PC-3 (cell line): ENCODE results near the gene MLEC. TPM values are rescaled to one million over a fixed set of nuclear protein-coding genes. Genes with fewer than 3 reads are reported as not detected.

Experiments used
- ATAC-seq: fragments of 200-7000 bp; cut with Tn5 transposase; 2 replicates; pipeline ENCODE4 v1.9.1; 2020; ENCODE audit warnings: mild to moderate bottlenecking, moderate library complexity
- BruUV-seq: library from RNA; stranded (reverse); fragments of 400-500 nt; replicated peaks from 2 replicates; lab custom pipeline; 2021; lab: Mats Ljungman, UMichigan
- CTCF ChIA-PET: fragments of 300-600 bp; sonication (Branson Sonifier 250); formaldehyde crosslinking; loops from one replicate; lab custom pipeline; 2022; ENCODE audit warnings: antibody characterized with exemption; lab: Charles Lee
- POLR2A ChIA-PET: fragments of 300-600 bp; sonication (Branson Sonifier 250); formaldehyde crosslinking; loops from one replicate; lab custom pipeline; 2022; ENCODE audit warnings: antibody characterized with exemption; ENCODE audit not compliant: unreplicated experiment; lab: Charles Lee
- DNase-seq: peaks from one replicate; pipeline ENCODE4 v3.0.0-alpha.2; 2015
- H2AFZ ChIP-seq: fragments of 300-600 bp; sonication (generic); 2 replicates; pipeline ENCODE4 v1.6.0; 2016; ENCODE audit warnings: antibody characterized with exemption, low read length
- H3F3A ChIP-seq: fragments of 300-600 bp; sonication (generic); one replicate; pipeline ENCODE4 v1.6.0; 2017; ENCODE audit warnings: antibody characterized with exemption, low read length, control low read depth, mild to moderate bottlenecking; ENCODE audit not compliant: unreplicated experiment
- H3K27ac ChIP-seq: fragments of 300-600 bp; sonication (generic); 2 replicates; pipeline ENCODE4 v1.5.1; 2016; ENCODE audit warnings: mild to moderate bottlenecking, low read length
- H3K27me3 ChIP-seq: fragments of 300-600 bp; sonication (generic); 2 replicates; pipeline ENCODE4 v1.6.1; 2016; ENCODE audit warnings: low read length, mixed read lengths
- H3K36me3 ChIP-seq: fragments of 300-600 bp; sonication (generic); 2 replicates; pipeline ENCODE4 v1.6.1; 2016; ENCODE audit warnings: low read depth, mixed run types, low read length, mixed read lengths
- H3K4me1 ChIP-seq: fragments of 300-600 bp; sonication (generic); 2 replicates; pipeline ENCODE4 v1.5.1; 2016; ENCODE audit warnings: low read length; ENCODE audit not compliant: insufficient read depth
- H3K4me2 ChIP-seq: fragments of 300-600 bp; sonication (generic); 2 replicates; pipeline ENCODE4 v1.6.0; 2016; ENCODE audit warnings: low read length
- H3K4me3 ChIP-seq: fragments of 300-600 bp; sonication (generic); 2 replicates; pipeline ENCODE4 v1.5.1; 2016; ENCODE audit warnings: mild to moderate bottlenecking, low read length, mixed read lengths
- H3K79me2 ChIP-seq: fragments of 300-600 bp; sonication (generic); 2 replicates; pipeline ENCODE4 v1.6.1; 2017; ENCODE audit warnings: low read length, mixed read lengths
- H3K9ac ChIP-seq: fragments of 300-600 bp; sonication (generic); 2 replicates; pipeline ENCODE4 v1.6.0; 2016; ENCODE audit warnings: mild to moderate bottlenecking, low read length
- H3K9me2 ChIP-seq: fragments of 300-600 bp; sonication (generic); replicated peaks from 2 replicates; pipeline ENCODE4 v1.6.1; 2016; ENCODE audit warnings: mixed run types, low read length, mixed read lengths
- H3K9me3 ChIP-seq: fragments of 300-600 bp; sonication (generic); 2 replicates; pipeline ENCODE4 v1.6.1; 2016; ENCODE audit warnings: low read length, mixed read lengths
- H4K20me1 ChIP-seq: fragments of 300-600 bp; sonication (generic); 2 replicates; pipeline ENCODE4 v1.6.1; 2016; ENCODE audit warnings: low read length, mixed read lengths
- EZH2 ChIP-seq: fragments of 300-600 bp; sonication (generic); IDR thresholded peaks from one replicate; pipeline ENCODE4 v1.6.1; 2017; ENCODE audit warnings: antibody characterized with exemption, mild to moderate bottlenecking, low read length; ENCODE audit not compliant: unreplicated experiment
- EZH2phosphoT487 ChIP-seq: fragments of 300-600 bp; sonication (generic); IDR thresholded peaks from 2 replicates; pipeline ENCODE4 v1.6.1; 2018; ENCODE audit warnings: mild to moderate bottlenecking, antibody characterized with exemption, low read length, borderline replicate concordance
- intact Hi-C: fragments of 100-400 bp; cut with micrococcal nuclease; formaldehyde crosslinking; loops from 2 replicates; pipeline ENCODE4 v1.9.0; 2023
- total RNA-seq: library from RNA; depleted of rRNA; stranded (reverse); fragments of >200 nt; gene quantifications from 2 replicates; pipeline ENCODE4 v1.2.3, GENCODE V29; 2014; rRNA removed
- TF ChIP-seq, protein P1 (sequence below): fragments of 300-600 bp; sonication (generic); conservative IDR thresholded peaks from 2 replicates; pipeline ENCODE4 v1.5.1; 2017; ENCODE audit warnings: antibody characterized with exemption, low read depth, mild to moderate bottlenecking, low read length

Gene MLEC
- total RNA-seq, 1 experiment from 2014 or later = 158 TPM

- DNase-seq (no peak), ATAC-seq (no peak)
- Histone ChIP-seq H3K4me2 (no peak overlapping the region), H3K4me3 (no peak overlapping the region), H3F3A (no peaks in the 10 kb centered on the region), H3K27me3 (no peaks in the 10 kb centered on the region), H3K9me2 (no peaks in the 10 kb centered on the region), H3K9ac (no peak overlapping the region), H3K4me1 (no peaks in the 10 kb centered on the region), H3K36me3 (no peaks in the 10 kb centered on the region), H2AFZ (no peak overlapping the region), H4K20me1 (no peaks in the 10 kb centered on the region), H3K27ac (no peak overlapping the region), H3K79me2 (no peaks in the 10 kb centered on the region), H3K9me3 (no peaks in the 10 kb centered on the region)
- POLR2A ChIA-PET = no interaction called here
- no TSS peak for BruUV-seq
- intact Hi-C loops = no loop called here
- CTCF ChIA-PET = interaction anchor here (0.6 kb wide), 1 partner anchor 221 kb away, joined by 4 read pairs; no protein-coding TSS in a partner anchor
- TF ChIP-seq EZH2 = no peak
- TF ChIP-seq, protein P1, sequence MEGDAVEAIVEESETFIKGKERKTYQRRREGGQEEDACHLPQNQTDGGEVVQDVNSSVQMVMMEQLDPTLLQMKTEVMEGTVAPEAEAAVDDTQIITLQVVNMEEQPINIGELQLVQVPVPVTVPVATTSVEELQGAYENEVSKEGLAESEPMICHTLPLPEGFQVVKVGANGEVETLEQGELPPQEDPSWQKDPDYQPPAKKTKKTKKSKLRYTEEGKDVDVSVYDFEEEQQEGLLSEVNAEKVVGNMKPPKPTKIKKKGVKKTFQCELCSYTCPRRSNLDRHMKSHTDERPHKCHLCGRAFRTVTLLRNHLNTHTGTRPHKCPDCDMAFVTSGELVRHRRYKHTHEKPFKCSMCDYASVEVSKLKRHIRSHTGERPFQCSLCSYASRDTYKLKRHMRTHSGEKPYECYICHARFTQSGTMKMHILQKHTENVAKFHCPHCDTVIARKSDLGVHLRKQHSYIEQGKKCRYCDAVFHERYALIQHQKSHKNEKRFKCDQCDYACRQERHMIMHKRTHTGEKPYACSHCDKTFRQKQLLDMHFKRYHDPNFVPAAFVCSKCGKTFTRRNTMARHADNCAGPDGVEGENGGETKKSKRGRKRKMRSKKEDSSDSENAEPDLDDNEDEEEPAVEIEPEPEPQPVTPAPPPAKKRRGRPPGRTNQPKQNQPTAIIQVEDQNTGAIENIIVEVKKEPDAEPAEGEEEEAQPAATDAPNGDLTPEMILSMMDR = peak; percentile 44; the same call in 1 of the 2 replicates
- no peak for TF ChIP-seq EZH2phosphoT487
Observed at GRCh38 chr12:120750806-120751205, 63.9 kb downstream of the MLEC start.

DNA sequence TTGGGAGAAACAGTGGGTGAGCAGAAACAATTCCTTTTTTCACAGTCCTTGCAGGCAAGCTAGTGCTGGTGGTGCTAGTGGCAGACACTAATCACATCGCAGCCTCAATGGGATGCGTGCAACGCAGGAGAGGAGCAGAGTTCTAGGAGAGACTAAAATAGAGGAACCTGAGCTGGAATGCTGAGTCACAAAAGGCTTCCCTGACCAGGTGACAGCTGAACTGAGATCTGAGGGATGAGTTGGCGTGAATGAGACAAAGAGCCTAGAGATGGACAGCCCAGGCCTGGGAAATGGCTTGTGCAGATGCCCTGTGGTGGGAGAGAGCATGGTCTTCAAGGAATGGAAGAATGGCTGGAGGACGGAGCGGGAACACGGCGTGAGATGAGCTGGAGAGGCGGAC lies 64.4 kb downstream of the MLEC start:
- no peaks in the 10 kb centered on the region for H3K27me3 ChIP-seq
- TF ChIP-seq EZH2phosphoT487 = no peak
- TF ChIP-seq, protein P1 = no peak
- no peak for TF ChIP-seq EZH2
- H3K9me3 ChIP-seq = no peaks in the 10 kb centered on the region
- H2AFZ ChIP-seq = no peak overlapping the region
- ChIA-PET CTCF (no interaction called here), POLR2A (no interaction called here)
- no peaks in the 10 kb centered on the region for H3F3A ChIP-seq
- no peak overlapping the region for H3K4me3 ChIP-seq
- no peak overlapping the region for H3K27ac ChIP-seq
- H3K9ac ChIP-seq = no peak overlapping the region
- no peak overlapping the region for H3K4me2 ChIP-seq
- peak; percentile 13 for DNase-seq
- no peaks in the 10 kb centered on the region for H4K20me1 ChIP-seq
- H3K36me3 ChIP-seq = no peaks in the 10 kb centered on the region
- no peak for ATAC-seq
- no peaks in the 10 kb centered on the region for H3K79me2 ChIP-seq
- no peaks in the 10 kb centered on the region for H3K4me1 ChIP-seq
- BruUV-seq = no TSS peak
- intact Hi-C loops = no loop called here
- H3K9me2 ChIP-seq = no peaks in the 10 kb centered on the region

Other genes starting within 250 kb of the MLEC start
- 1,664 and 2,042 TPM in 2 replicates for gene COX6A1, start 249.0 kb upstream of the MLEC start, total RNA-seq
- gene TRIAP1, start 240.8 kb upstream of the MLEC start, total RNA-seq = 24.0 and 34.5 TPM in 2 replicates
- 33.8 and 43.2 TPM in 2 replicates for gene GATC, start 240.7 kb upstream of the MLEC start, total RNA-seq
- gene SRSF9, start 217.4 kb upstream of the MLEC start, total RNA-seq = 319 and 382 TPM in 2 replicates
- gene DYNLL1, start 191.0 kb upstream of the MLEC start, total RNA-seq = 283 and 396 TPM in 2 replicates
- 40.4 and 41.2 TPM in 2 replicates for gene COQ5, start 158.0 kb upstream of the MLEC start, total RNA-seq
- gene RNF10, start 152.8 kb upstream of the MLEC start, total RNA-seq = 79.7 and 161 TPM in 2 replicates
- 83.8 and 89.8 TPM in 2 replicates for gene POP5, start 105.7 kb upstream of the MLEC start, total RNA-seq
- not detected in 2 replicates for gene CABP1, start 46.5 kb upstream of the MLEC start, total RNA-seq
- 15.9 and 23.8 TPM in 2 replicates for gene UNC119B, start 23.3 kb downstream of the MLEC start, total RNA-seq
- gene ACADS, start 38.7 kb downstream of the MLEC start, total RNA-seq = 14.5 and 19.6 TPM in 2 replicates
- 18.8 and 20.3 TPM in 2 replicates for gene SPPL3, start 217.2 kb downstream of the MLEC start, total RNA-seq